H1 (cell line): ENCODE results near the gene UVRAG. TPM values are rescaled to one million over a fixed set of nuclear protein-coding genes. Genes with fewer than 3 reads are reported as not detected.

ENCODE experiments used
- CBX5 ChIP-seq: fragments of 300-800, 300-1000 bp; sonication (generic); IDR thresholded peaks from 2 replicates; pipeline ENCODE4 v1.7.1; 2016; ENCODE audit warnings: antibody characterized with exemption, low read length, low read depth
- HDAC6 ChIP-seq: IDR thresholded peaks from one replicate; pipeline ENCODE4 v1.7.1; 2012; ENCODE audit warnings: low read depth, mild to moderate bottlenecking, inconsistent platforms, low read length, moderate library complexity
- RBBP5 ChIP-seq: IDR thresholded peaks from 2 replicates; pipeline ENCODE4 v1.7.1; 2012; ENCODE audit warnings: low read depth, mild to moderate bottlenecking, inconsistent platforms, low read length, moderate library complexity, borderline replicate concordance
- polyA plus RNA-seq, 7 experiments: library from polyadenylated mRNA; depleted of rRNA in 3 of 7; stranded (reverse) in 5 of 7; unstranded in 2 of 7; fragments of >200 nt in 5 of 7; fragments of 200-250 nt in 2 of 7; gene quantifications; 1 replicate in 5 of 7; 2 replicates in 1 of 7; 4 replicates in 1 of 7; pipeline versions ENCODE4 v1.2.1 to v1.2.3, GENCODE V29; 2011 to 2013; ENCODE audit warnings: missing spikeins in 2 of 7, mixed read lengths in 2 of 7
- total RNA-seq: library from RNA; stranded (reverse); fragmentation: NEBNext Ultra II Directional; extraction: Animal tissue kit (Norgen Biotek cat#: 25700); gene quantifications from 2 replicates; pipeline ENCODE4 v1.2.1, GENCODE V29; 2021

UVRAG gene
- total and polyA plus RNA-seq, 2 of the 8 experiments (the other 6 are each of a cell fraction or from before 2014, with no cell fraction given): 5.5 to 14.7 TPM

DNA sequence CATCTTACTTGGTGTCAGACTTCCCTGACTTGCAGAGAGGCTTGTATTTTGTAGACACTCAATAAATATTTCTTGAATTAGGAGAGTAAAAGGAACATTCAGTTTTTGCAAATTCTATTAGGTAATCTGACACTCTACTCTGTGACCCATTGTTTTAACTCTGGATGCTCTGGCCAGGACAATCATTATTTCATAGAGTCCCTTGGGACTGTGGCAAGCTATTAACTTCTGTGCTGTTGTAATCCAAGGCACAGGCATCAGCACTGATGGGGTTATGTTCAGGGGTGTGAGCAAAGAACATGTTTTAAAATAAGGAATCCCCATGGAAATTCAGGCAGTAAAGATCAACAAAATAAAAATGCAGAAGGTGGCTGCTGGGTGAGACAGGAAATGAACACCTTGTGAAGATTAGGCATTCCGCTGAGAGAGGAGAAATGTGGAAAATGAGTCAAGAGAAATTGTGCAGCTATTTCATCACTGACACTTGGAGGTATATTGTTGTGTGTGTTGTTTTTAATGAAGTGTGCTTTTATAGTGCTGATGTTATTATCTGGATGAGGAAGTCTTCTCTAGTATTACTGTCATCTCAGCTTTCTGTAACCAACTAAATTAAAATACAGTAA is 216.1 kb downstream of the UVRAG start (continued):
- TF ChIP-seq RBBP5 (no peak), CBX5 (no peak), HDAC6 (no peak)
